Thyroid gland (tissue), 4 donors: ENCODE measurements around the gene OR52N5.

Experiments
- POLR2A ChIP-seq, 2 donors: fragments of 450-650 bp; IDR thresholded peaks; one replicate each; pipeline ENCODE4 v1.6.1; 2017; ENCODE audit warnings: antibody characterized with exemption in 2 of 2, mild to moderate bottlenecking in 2 of 2, moderate library complexity in 1 of 2
- TF ChIP-seq, protein P1 (sequence below), 6 experiments: fragments of 200-600 bp in 3 of 6; fragments of 450-650 bp in 3 of 6; sonication (generic) in 3 of 6; IDR thresholded peaks; one replicate each; pipeline ENCODE4 v1.5.1; 2016 to 2019; ENCODE audit warnings: antibody characterized with exemption in 6 of 6, mild to moderate bottlenecking in 2 of 6, inconsistent platforms in 1 of 6, moderate library complexity in 1 of 6

- TF ChIP-seq, protein P1, sequence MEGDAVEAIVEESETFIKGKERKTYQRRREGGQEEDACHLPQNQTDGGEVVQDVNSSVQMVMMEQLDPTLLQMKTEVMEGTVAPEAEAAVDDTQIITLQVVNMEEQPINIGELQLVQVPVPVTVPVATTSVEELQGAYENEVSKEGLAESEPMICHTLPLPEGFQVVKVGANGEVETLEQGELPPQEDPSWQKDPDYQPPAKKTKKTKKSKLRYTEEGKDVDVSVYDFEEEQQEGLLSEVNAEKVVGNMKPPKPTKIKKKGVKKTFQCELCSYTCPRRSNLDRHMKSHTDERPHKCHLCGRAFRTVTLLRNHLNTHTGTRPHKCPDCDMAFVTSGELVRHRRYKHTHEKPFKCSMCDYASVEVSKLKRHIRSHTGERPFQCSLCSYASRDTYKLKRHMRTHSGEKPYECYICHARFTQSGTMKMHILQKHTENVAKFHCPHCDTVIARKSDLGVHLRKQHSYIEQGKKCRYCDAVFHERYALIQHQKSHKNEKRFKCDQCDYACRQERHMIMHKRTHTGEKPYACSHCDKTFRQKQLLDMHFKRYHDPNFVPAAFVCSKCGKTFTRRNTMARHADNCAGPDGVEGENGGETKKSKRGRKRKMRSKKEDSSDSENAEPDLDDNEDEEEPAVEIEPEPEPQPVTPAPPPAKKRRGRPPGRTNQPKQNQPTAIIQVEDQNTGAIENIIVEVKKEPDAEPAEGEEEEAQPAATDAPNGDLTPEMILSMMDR (IDR thresholded peaks at IDR 0.05), result no peak
- TF ChIP-seq POLR2A (IDR thresholded peaks at IDR 0.05), result no peak
Measured at GRCh38 chr11:5738431-5738830, 44.7 kb downstream of the OR52N5 start.
